ENCODE measurements around the gene CMIP.

DNA sequence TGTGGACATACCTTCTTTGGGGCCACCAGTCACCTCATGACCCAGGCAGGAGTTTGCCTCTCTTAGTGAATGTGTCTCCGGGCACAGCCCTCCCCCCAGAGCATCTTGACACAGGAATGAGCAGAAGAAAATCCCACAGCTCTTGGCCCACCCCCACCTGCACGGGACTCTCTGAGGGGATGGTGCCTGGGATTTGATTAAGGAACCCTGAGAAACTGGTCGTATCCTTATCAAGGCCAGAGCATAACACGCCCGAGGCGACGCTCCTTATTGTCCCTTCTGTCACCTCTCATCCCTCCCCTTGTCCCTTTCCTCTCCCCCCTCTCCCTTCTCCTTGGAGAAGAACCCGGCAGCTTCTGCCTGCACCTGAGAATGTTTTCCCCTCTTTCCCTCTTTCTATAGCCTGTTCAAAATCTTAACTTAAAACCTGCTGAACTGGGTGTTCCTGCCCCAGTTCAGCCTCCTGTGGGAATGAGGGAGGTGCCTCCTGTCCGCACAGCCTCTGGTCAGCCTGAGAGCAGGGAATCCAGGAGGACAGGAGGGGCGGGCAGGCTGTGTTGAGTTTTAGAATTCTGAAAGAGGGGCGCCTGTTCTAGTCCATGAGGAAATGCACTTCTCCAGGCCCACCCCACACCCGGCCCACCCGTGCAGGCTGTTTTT, 193.8 kb downstream of the CMIP start:
- TF ChIP-seq, protein P1, sequence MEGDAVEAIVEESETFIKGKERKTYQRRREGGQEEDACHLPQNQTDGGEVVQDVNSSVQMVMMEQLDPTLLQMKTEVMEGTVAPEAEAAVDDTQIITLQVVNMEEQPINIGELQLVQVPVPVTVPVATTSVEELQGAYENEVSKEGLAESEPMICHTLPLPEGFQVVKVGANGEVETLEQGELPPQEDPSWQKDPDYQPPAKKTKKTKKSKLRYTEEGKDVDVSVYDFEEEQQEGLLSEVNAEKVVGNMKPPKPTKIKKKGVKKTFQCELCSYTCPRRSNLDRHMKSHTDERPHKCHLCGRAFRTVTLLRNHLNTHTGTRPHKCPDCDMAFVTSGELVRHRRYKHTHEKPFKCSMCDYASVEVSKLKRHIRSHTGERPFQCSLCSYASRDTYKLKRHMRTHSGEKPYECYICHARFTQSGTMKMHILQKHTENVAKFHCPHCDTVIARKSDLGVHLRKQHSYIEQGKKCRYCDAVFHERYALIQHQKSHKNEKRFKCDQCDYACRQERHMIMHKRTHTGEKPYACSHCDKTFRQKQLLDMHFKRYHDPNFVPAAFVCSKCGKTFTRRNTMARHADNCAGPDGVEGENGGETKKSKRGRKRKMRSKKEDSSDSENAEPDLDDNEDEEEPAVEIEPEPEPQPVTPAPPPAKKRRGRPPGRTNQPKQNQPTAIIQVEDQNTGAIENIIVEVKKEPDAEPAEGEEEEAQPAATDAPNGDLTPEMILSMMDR (IDR thresholded peaks at IDR 0.05) = no peak
- TF ChIP-seq POLR2AphosphoS5 (IDR thresholded peaks at IDR 0.05) (no peak), EP300 (IDR thresholded peaks at IDR 0.05; ENCODE audit: low read depth) (no peak)

Data from transverse colon (tissue), 4 donors.